ENCODE results near the gene CLCF1. TPM values are rescaled to one million over a fixed set of nuclear protein-coding genes. Genes with fewer than 3 reads are reported as not detected.

The CLCF1 gene
- total and polyA plus RNA-seq, 10 of the 15 experiments (the other 5 are each of a cell fraction or from before 2014, with no cell fraction given), result 0.16 to 2.1 (median 0.63) TPM; not detected in 1

- TF ChIP-seq ELK1 (IDR thresholded peaks at IDR 0.05; ENCODE audit: low read depth, low read length), result peak; percentile 47
- peak; percentile 93 for TF ChIP-seq STAT1 (conservative IDR thresholded peaks at IDR 0.05)
- TF ChIP-seq EGR1 (IDR thresholded peaks at IDR 0.05; ENCODE audit: borderline replicate concordance in 1 of 2, low read depth in 2 of 2, low read length in 2 of 2), result no peak
- TF ChIP-seq CBX3 (IDR thresholded peaks at IDR 0.05; ENCODE audit: borderline replicate concordance, low read depth), result no peak
- TF ChIP-seq ESRRA (IDR thresholded peaks at IDR 0.05; ENCODE audit: low read length), result peak; percentile 34; the same call in 1 of the 2 replicates
- no peak for TF ChIP-seq SUPT20H (IDR thresholded peaks at IDR 0.05; ENCODE audit: borderline replicate concordance, control insufficient read depth, low read depth, low read length)
- TF ChIP-seq IRF3 (IDR thresholded peaks at IDR 0.05), result 0 out of 2 replicates have a peak, but pooled peaks have one; percentile 44
- TF ChIP-seq IKZF2 (IDR thresholded peaks at IDR 0.05), result peak; percentile 85 to 86; a peak in 3 of 4 replicates
- TF ChIP-seq ASH2L (IDR thresholded peaks at IDR 0.05; ENCODE audit: borderline replicate concordance, low read depth), result peak; percentile 73; the same call in 1 of the 2 replicates
- peak; percentile 93 for TF ChIP-seq NBN (IDR thresholded peaks at IDR 0.05)
- TF ChIP-seq KLF5 (IDR thresholded peaks at IDR 0.05; ENCODE audit: partially characterized antibody), result peak; percentile 47
- TF ChIP-seq ZNF274 (IDR thresholded peaks at IDR 0.05; ENCODE audit: insufficient read depth, insufficient read length), result no peak
- peak; percentile 16 for TF ChIP-seq SKIL (IDR thresholded peaks at IDR 0.05; ENCODE audit: low read depth, poor library complexity, severe bottlenecking)
- peak; percentile 90 for TF ChIP-seq NRF1 (conservative IDR thresholded peaks at IDR 0.05; ENCODE audit: low read depth, low read length)
- TF ChIP-seq ZBTB11 (CRISPR knock-in tag; IDR thresholded peaks at IDR 0.05), result peak; percentile 62
- TF ChIP-seq ZNF592 (IDR thresholded peaks at IDR 0.05), result peak; percentile 62; the same call in 1 of the 2 replicates
- TF ChIP-seq ZNF24 (IDR thresholded peaks at IDR 0.05), result 0 out of 2 replicates have a peak, but pooled peaks have one; percentile 37
- peak; percentile 71 for TF ChIP-seq POLR2A (IDR thresholded peaks at IDR 0.05; ENCODE audit: low read depth, low read length)
These were observed 56.1 kb downstream of the CLCF1 start (continued) for GRCh38 chr11:67317205-67317887.
